K562 (cell line): ENCODE results near the gene DAB2IP. TPM values are rescaled to one million over a fixed set of nuclear protein-coding genes. Genes with fewer than 3 reads are reported as not detected.

Experiments used
- ETV1 ChIP-seq: fragments of 450-650 bp; conservative IDR thresholded peaks from 2 replicates; pipeline ENCODE4 v1.6.1; 2016; ENCODE audit warnings: missing genetic modification characterization, control low read depth, low read depth, missing compliant biosample characterization
- LCOR ChIP-seq: sonication (generic); formaldehyde crosslinking; IDR thresholded peaks from 2 replicates; pipeline ENCODE4 v1.8.0; 2022; ENCODE audit warnings: mild to moderate bottlenecking, missing genetic modification reagents
- PURB ChIP-seq: sonication (generic); formaldehyde crosslinking; IDR thresholded peaks from 2 replicates; pipeline ENCODE4 v1.9.0; 2021; ENCODE audit warnings: low read depth, mild to moderate bottlenecking, missing genetic modification reagents
- STAT5B ChIP-seq: fragments of 250-450 bp; sonication (Bioruptor Pico); IDR thresholded peaks from 2 replicates; pipeline ENCODE4 v1.8.0; 2021; ENCODE audit warnings: mild to moderate bottlenecking, inconsistent platforms
- ZNF282 ChIP-seq: sonication (generic); formaldehyde crosslinking; IDR thresholded peaks from 2 replicates; pipeline ENCODE4 v1.8.1; 2023; ENCODE audit warnings: missing genetic modification reagents
- ZNF436 ChIP-seq: fragments of 250-450, 450-650 bp; sonication (Bioruptor Pico); formaldehyde crosslinking; IDR thresholded peaks from 2 replicates; pipeline ENCODE4 v1.7.0; 2020; ENCODE audit warnings: mild to moderate bottlenecking
- ZNF780A ChIP-seq: fragments of 250-450 bp; sonication (Bioruptor Pico); IDR thresholded peaks from 2 replicates; pipeline ENCODE4 v1.5.0; 2021; ENCODE audit warnings: mild to moderate bottlenecking
- polyA plus RNA-seq, 8 experiments: library from polyadenylated mRNA; depleted of rRNA in 4 of 8; stranded (reverse) in 5 of 8; unstranded in 3 of 8; fragments of >200 nt; fragmentation: Nextera tagmentation in 2 of 8; fragmentation: Illumina TruSeq in 1 of 8; extraction: Ambion mirVana in 2 of 8; extraction: Trizol in 1 of 8; gene quantifications; 2 replicates each; pipeline versions ENCODE4 v1.2.1 to v1.2.3, GENCODE V29; 2011 to 2014; ENCODE audit warnings: inconsistent platforms in 1 of 8, missing spikeins in 1 of 8
- total RNA-seq, 7 experiments: library from RNA; depleted of rRNA in 6 of 7; stranded (reverse); fragments of >200 nt in 6 of 7; fragmentation: Illumina TruSeq in 2 of 7; extraction: Trizol in 2 of 7; gene quantifications; 2 replicates each; pipeline versions ENCODE4 v1.2.1 to v1.2.3, GENCODE V29; 2011 to 2021; ENCODE audit warnings: low replicate concordance in 1 of 7
- TF ChIP-seq, protein P1 (sequence below), 2 experiments: fragments of 450-650 bp; formaldehyde crosslinking in 1 of 2; IDR thresholded peaks; 2 replicates each; pipeline versions ENCODE4 v1.4.0 to v1.6.1; 2014 to 2020; ENCODE audit warnings: mild to moderate bottlenecking in 2 of 2, borderline replicate concordance in 1 of 2, low read depth in 1 of 2
- TF ChIP-seq, protein P2 (sequence below): sonication (generic); formaldehyde crosslinking; IDR thresholded peaks from 2 replicates; pipeline ENCODE4 v1.4.0; 2020; ENCODE audit warnings: mild to moderate bottlenecking, missing genetic modification reagents

DAB2IP gene
- total and polyA plus RNA-seq, 9 of the 15 experiments (the other 6 are each of a cell fraction or from before 2014, with no cell fraction given): 0.04 to 0.31 (median 0.08) TPM; not detected in 5

DNA sequence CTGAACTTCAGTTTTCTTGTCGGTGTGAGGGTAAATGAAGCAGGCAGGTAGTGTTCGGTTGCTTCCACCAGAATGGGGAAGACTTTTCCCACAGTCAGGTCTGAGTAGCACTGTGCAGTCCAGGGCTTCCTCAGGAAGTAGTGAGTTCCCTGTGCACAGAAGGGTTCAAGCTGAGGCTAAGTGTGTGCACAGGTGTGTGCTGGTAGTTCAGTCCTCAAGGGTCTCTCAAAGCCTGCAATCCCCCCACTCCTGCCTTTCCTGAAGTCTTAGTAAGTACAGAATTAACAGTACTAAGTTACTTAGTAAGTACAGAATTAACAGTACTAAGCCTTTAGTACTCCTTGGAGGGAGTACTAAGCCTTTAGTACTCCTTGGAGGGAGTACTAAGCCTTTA lies 1.4 kb downstream of the DAB2IP start (continued):
- TF ChIP-seq, protein P1, sequence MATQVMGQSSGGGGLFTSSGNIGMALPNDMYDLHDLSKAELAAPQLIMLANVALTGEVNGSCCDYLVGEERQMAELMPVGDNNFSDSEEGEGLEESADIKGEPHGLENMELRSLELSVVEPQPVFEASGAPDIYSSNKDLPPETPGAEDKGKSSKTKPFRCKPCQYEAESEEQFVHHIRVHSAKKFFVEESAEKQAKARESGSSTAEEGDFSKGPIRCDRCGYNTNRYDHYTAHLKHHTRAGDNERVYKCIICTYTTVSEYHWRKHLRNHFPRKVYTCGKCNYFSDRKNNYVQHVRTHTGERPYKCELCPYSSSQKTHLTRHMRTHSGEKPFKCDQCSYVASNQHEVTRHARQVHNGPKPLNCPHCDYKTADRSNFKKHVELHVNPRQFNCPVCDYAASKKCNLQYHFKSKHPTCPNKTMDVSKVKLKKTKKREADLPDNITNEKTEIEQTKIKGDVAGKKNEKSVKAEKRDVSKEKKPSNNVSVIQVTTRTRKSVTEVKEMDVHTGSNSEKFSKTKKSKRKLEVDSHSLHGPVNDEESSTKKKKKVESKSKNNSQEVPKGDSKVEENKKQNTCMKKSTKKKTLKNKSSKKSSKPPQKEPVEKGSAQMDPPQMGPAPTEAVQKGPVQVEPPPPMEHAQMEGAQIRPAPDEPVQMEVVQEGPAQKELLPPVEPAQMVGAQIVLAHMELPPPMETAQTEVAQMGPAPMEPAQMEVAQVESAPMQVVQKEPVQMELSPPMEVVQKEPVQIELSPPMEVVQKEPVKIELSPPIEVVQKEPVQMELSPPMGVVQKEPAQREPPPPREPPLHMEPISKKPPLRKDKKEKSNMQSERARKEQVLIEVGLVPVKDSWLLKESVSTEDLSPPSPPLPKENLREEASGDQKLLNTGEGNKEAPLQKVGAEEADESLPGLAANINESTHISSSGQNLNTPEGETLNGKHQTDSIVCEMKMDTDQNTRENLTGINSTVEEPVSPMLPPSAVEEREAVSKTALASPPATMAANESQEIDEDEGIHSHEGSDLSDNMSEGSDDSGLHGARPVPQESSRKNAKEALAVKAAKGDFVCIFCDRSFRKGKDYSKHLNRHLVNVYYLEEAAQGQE (IDR thresholded peaks at IDR 0.05; ENCODE audit: borderline replicate concordance): no peak
- TF ChIP-seq, protein P1 (CRISPR knock-in tag; IDR thresholded peaks at IDR 0.05; ENCODE audit: low read depth): no peak
- TF ChIP-seq ZNF436 (CRISPR knock-in tag) (no peak), PURB (CRISPR knock-in tag) (no peak), STAT5B (CRISPR knock-in tag) (no peak), ZNF282 (CRISPR knock-in tag) (no peak), ZNF780A (no peak), LCOR (no peak), ETV1 (no peak)
- TF ChIP-seq, protein P2, sequence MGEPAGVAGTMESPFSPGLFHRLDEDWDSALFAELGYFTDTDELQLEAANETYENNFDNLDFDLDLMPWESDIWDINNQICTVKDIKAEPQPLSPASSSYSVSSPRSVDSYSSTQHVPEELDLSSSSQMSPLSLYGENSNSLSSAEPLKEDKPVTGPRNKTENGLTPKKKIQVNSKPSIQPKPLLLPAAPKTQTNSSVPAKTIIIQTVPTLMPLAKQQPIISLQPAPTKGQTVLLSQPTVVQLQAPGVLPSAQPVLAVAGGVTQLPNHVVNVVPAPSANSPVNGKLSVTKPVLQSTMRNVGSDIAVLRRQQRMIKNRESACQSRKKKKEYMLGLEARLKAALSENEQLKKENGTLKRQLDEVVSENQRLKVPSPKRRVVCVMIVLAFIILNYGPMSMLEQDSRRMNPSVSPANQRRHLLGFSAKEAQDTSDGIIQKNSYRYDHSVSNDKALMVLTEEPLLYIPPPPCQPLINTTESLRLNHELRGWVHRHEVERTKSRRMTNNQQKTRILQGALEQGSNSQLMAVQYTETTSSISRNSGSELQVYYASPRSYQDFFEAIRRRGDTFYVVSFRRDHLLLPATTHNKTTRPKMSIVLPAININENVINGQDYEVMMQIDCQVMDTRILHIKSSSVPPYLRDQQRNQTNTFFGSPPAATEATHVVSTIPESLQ: no peak
- TF ChIP-seq, all 486 proteins: peak for 0
